GM23338 (cell line): ENCODE data around the gene TLE3. TPM values are rescaled to one million over a fixed set of nuclear protein-coding genes. Genes with fewer than 3 reads are reported as not detected.
A peak's percentile ranks its signal among the peaks of the same experiment; 100 is the strongest.

Experiments
- ATAC-seq: fragments of 200-7000 bp; cut with Tn5 transposase; 3 replicates; pipeline ENCODE4 v1.9.1; 2020
- DNase-seq: peaks from one replicate; pipeline ENCODE4 v3.0.0-alpha.2; 2015; ENCODE audit warnings: low spot score
- H2AFZ ChIP-seq: fragments of 200-600 bp; sonication (generic); 2 replicates; pipeline ENCODE4 v1.8.0; 2016; ENCODE audit warnings: antibody characterized with exemption, mild to moderate bottlenecking, moderate library complexity
- H3F3A ChIP-seq: fragments of 200-600 bp; sonication (generic); replicated peaks from 2 replicates; pipeline ENCODE4 v1.8.0; 2017; ENCODE audit warnings: antibody characterized with exemption, mixed run types, low read depth
- H3K27ac ChIP-seq: fragments of 200-600 bp; sonication (generic); 2 replicates; pipeline ENCODE4 v1.6.1; 2016; ENCODE audit warnings: low read depth
- H3K27me3 ChIP-seq: fragments of 200-600 bp; sonication (generic); 2 replicates; pipeline ENCODE4 v1.8.0; 2016; ENCODE audit warnings: mild to moderate bottlenecking, mixed run types, moderate library complexity; ENCODE audit not compliant: insufficient read depth
- H3K36me3 ChIP-seq: fragments of 200-600 bp; sonication (generic); 2 replicates; pipeline ENCODE4 v1.8.0; 2016; ENCODE audit warnings: mild to moderate bottlenecking; ENCODE audit not compliant: insufficient read depth
- H3K4me1 ChIP-seq: fragments of 200-600 bp; sonication (generic); 2 replicates; pipeline ENCODE4 v1.8.0; 2016; ENCODE audit warnings: mild to moderate bottlenecking, moderate library complexity; ENCODE audit not compliant: insufficient read depth
- H3K4me2 ChIP-seq: fragments of 200-600 bp; sonication (generic); 2 replicates; pipeline ENCODE4 v1.7.1; 2017; ENCODE audit warnings: mixed run types
- H3K4me3 ChIP-seq: fragments of 200-600 bp; sonication (generic); 2 replicates; pipeline ENCODE4 v1.6.1; 2016; ENCODE audit warnings: mixed run types
- H3K79me2 ChIP-seq: fragments of 200-600 bp; sonication (generic); replicated peaks from 2 replicates; pipeline ENCODE4 v1.8.0; 2017; ENCODE audit warnings: mild to moderate bottlenecking; ENCODE audit not compliant: insufficient read depth
- H3K9me2 ChIP-seq: fragments of 200-600 bp; sonication (generic); 2 replicates; pipeline ENCODE4 v1.8.0; 2017; ENCODE audit not compliant: insufficient read depth
- H4K20me1 ChIP-seq: fragments of 200-600 bp; sonication (generic); replicated peaks from 2 replicates; pipeline ENCODE4 v1.8.0; 2017; ENCODE audit warnings: mild to moderate bottlenecking; ENCODE audit not compliant: insufficient read depth
- H3K27ac Mint-ChIP-seq: 2 replicates; pipeline ENCODE4 v1.8.0; 2020; ENCODE audit warnings: inconsistent platforms, mild to moderate bottlenecking, moderate library complexity, mixed read lengths
- H3K27me3 Mint-ChIP-seq: 3 replicates; pipeline ENCODE4 v1.8.0; 2022; ENCODE audit warnings: low read depth, mild to moderate bottlenecking, moderate library complexity, mixed read lengths, inconsistent platforms; ENCODE audit not compliant: insufficient read depth, poor library complexity
- H3K36me3 Mint-ChIP-seq: 3 replicates; pipeline ENCODE4 v1.8.0; 2021; ENCODE audit warnings: low read depth, mild to moderate bottlenecking, inconsistent platforms, moderate library complexity, mixed read lengths
- H3K4me1 Mint-ChIP-seq: 3 replicates; pipeline ENCODE4 v1.8.0; 2020; ENCODE audit warnings: mild to moderate bottlenecking, inconsistent platforms, mixed read lengths
- H3K4me3 Mint-ChIP-seq: 3 replicates; pipeline ENCODE4 v1.8.0; 2021; ENCODE audit warnings: moderate library complexity, mild to moderate bottlenecking, inconsistent platforms, mixed read lengths
- H3K9me3 Mint-ChIP-seq: 3 replicates; pipeline ENCODE4 v1.8.0; 2020; ENCODE audit warnings: moderate library complexity, mild to moderate bottlenecking, inconsistent platforms, mixed read lengths
- ETS1 ChIP-seq: IDR thresholded peaks from 2 replicates; pipeline ENCODE4 v1.6.1; 2016; ENCODE audit warnings: antibody characterized with exemption
- EZH2phosphoT487 ChIP-seq: fragments of 200-600 bp; sonication (generic); IDR thresholded peaks from one replicate; pipeline ENCODE4 v1.8.1; 2018; ENCODE audit warnings: antibody characterized with exemption; ENCODE audit not compliant: unreplicated experiment
- NANOG ChIP-seq: IDR thresholded peaks from 2 replicates; pipeline ENCODE4 v1.6.1; 2016; ENCODE audit warnings: antibody characterized with exemption, borderline replicate concordance
- STAT1 ChIP-seq: IDR thresholded peaks from one replicate; pipeline ENCODE4 v1.6.1; 2016; ENCODE audit warnings: antibody characterized with exemption; ENCODE audit not compliant: unreplicated experiment
- ZNF114 ChIP-seq: fragments of 250-450 bp; sonication (Bioruptor Pico); IDR thresholded peaks from 2 replicates; pipeline ENCODE4 v1.5.0; 2020; ENCODE audit warnings: mild to moderate bottlenecking, moderate library complexity
- polyA plus RNA-seq: library from polyadenylated mRNA; unstranded; fragments of >200 nt; fragmentation: Nextera tagmentation; extraction: Ambion mirVana; gene quantifications from 2 replicates; pipeline ENCODE4 v1.2.1, GENCODE V29; 2016
- total RNA-seq: library from RNA; depleted of rRNA; stranded (reverse); fragments of >200 nt; shearing (Covaris generic); gene quantifications from 2 replicates; pipeline ENCODE4 v1.2.3, GENCODE V29; 2014
- TF ChIP-seq, protein P1 (sequence below): fragments of 250-450 bp; sonication (Bioruptor Pico); IDR thresholded peaks from 2 replicates; pipeline ENCODE4 v1.5.0; 2020; ENCODE audit warnings: mild to moderate bottlenecking, moderate library complexity
- TF ChIP-seq, protein P2 (sequence below), 2 experiments: fragments of 200-600 bp in 1 of 2; sonication (generic) in 1 of 2; conservative IDR thresholded peaks; 2 replicates each; pipeline versions ENCODE4 v1.5.1 to v1.6.1; 2016 to 2017; ENCODE audit warnings: antibody characterized with exemption in 2 of 2, low read depth in 2 of 2, mild to moderate bottlenecking in 2 of 2, moderate library complexity in 1 of 2

Gene TLE3
- total and polyA plus RNA-seq, 2 experiments from 2014 or later: 10.4 to 79.5 TPM

GRCh38 chr15:70067681-70068080 lies 30.0 kb downstream of the TLE3 start (continued):
- TF ChIP-seq, protein P1, sequence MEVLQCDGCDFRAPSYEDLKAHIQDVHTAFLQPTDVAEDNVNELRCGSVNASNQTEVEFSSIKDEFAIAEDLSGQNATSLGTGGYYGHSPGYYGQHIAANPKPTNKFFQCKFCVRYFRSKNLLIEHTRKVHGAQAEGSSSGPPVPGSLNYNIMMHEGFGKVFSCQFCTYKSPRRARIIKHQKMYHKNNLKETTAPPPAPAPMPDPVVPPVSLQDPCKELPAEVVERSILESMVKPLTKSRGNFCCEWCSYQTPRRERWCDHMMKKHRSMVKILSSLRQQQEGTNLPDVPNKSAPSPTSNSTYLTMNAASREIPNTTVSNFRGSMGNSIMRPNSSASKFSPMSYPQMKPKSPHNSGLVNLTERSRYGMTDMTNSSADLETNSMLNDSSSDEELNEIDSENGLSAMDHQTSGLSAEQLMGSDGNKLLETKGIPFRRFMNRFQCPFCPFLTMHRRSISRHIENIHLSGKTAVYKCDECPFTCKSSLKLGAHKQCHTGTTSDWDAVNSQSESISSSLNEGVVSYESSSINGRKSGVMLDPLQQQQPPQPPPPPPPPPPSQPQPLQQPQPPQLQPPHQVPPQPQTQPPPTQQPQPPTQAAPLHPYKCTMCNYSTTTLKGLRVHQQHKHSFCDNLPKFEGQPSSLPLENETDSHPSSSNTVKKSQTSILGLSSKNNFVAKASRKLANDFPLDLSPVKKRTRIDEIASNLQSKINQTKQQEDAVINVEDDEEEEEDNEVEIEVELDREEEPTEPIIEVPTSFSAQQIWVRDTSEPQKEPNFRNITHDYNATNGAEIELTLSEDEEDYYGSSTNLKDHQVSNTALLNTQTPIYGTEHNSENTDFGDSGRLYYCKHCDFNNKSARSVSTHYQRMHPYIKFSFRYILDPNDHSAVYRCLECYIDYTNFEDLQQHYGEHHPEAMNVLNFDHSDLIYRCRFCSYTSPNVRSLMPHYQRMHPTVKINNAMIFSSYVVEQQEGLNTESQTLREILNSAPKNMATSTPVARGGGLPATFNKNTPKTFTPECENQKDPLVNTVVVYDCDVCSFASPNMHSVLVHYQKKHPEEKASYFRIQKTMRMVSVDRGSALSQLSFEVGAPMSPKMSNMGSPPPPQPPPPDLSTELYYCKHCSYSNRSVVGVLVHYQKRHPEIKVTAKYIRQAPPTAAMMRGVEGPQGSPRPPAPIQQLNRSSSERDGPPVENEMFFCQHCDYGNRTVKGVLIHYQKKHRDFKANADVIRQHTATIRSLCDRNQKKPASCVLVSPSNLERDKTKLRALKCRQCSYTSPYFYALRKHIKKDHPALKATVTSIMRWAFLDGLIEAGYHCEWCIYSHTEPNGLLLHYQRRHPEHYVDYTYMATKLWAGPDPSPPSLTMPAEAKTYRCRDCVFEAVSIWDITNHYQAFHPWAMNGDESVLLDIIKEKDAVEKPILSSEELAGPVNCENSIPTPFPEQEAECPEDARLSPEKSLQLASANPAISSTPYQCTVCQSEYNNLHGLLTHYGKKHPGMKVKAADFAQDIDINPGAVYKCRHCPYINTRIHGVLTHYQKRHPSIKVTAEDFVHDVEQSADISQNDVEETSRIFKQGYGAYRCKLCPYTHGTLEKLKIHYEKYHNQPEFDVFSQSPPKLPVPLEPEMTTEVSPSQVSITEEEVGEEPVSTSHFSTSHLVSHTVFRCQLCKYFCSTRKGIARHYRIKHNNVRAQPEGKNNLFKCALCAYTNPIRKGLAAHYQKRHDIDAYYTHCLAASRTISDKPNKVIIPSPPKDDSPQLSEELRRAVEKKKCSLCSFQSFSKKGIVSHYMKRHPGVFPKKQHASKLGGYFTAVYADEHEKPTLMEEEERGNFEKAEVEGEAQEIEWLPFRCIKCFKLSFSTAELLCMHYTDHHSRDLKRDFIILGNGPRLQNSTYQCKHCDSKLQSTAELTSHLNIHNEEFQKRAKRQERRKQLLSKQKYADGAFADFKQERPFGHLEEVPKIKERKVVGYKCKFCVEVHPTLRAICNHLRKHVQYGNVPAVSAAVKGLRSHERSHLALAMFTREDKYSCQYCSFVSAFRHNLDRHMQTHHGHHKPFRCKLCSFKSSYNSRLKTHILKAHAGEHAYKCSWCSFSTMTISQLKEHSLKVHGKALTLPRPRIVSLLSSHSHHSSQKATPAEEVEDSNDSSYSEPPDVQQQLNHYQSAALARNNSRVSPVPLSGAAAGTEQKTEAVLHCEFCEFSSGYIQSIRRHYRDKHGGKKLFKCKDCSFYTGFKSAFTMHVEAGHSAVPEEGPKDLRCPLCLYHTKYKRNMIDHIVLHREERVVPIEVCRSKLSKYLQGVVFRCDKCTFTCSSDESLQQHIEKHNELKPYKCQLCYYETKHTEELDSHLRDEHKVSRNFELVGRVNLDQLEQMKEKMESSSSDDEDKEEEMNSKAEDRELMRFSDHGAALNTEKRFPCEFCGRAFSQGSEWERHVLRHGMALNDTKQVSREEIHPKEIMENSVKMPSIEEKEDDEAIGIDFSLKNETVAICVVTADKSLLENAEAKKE (CRISPR knock-in tag): no peak

GRCh38 chr15:70067011-70067410 lies 30.7 kb downstream of the TLE3 start:
- Histone ChIP-seq H3K9me2 (no peaks in the 10 kb centered on the region), H3K4me2 (no peak overlapping the region), H3F3A (no peaks in the 10 kb centered on the region), H3K27me3 (no peaks in the 10 kb centered on the region), H3K4me3 (no peak overlapping the region), H4K20me1 (peaks cover 23% of the 10 kb centered on the region), H3K79me2 (peaks cover 7% of the 10 kb centered on the region), H2AFZ (no peak overlapping the region), H3K36me3 (no peaks in the 10 kb centered on the region; the same call in none of the 2 replicates), H3K4me1 (peaks cover 6% of the 10 kb centered on the region; the same call in 1 of the 2 replicates), H3K27ac (no peak overlapping the region)
- H3K27me3 Mint-ChIP-seq: peaks cover 9% of the 10 kb centered on the region
- ATAC-seq (no peak), DNase-seq (no peak)
- no peaks in the 10 kb centered on the region for H3K9me3 Mint-ChIP-seq
- TF ChIP-seq, protein P2, sequence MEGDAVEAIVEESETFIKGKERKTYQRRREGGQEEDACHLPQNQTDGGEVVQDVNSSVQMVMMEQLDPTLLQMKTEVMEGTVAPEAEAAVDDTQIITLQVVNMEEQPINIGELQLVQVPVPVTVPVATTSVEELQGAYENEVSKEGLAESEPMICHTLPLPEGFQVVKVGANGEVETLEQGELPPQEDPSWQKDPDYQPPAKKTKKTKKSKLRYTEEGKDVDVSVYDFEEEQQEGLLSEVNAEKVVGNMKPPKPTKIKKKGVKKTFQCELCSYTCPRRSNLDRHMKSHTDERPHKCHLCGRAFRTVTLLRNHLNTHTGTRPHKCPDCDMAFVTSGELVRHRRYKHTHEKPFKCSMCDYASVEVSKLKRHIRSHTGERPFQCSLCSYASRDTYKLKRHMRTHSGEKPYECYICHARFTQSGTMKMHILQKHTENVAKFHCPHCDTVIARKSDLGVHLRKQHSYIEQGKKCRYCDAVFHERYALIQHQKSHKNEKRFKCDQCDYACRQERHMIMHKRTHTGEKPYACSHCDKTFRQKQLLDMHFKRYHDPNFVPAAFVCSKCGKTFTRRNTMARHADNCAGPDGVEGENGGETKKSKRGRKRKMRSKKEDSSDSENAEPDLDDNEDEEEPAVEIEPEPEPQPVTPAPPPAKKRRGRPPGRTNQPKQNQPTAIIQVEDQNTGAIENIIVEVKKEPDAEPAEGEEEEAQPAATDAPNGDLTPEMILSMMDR (conservative IDR thresholded peaks at IDR 0.05; ENCODE audit: low read depth in 2 of 2): no peak
- TF ChIP-seq STAT1 (no peak), ZNF114 (no peak), NANOG (no peak), ETS1 (no peak), EZH2phosphoT487 (no peak)
- peaks cover 15% of the 10 kb centered on the region for H3K4me1 Mint-ChIP-seq
- H3K36me3 Mint-ChIP-seq: peaks cover 55% of the 10 kb centered on the region
- H3K4me3 Mint-ChIP-seq: no peak overlapping the region
- 0 out of 2 replicates have a peak overlapping the region, but pooled peaks have one; percentile 17 for H3K27ac Mint-ChIP-seq
